Activated naive CD4-positive, alpha-beta T cell treated with anti-CD3 and anti-CD28 coated beads, Interleukin-2, amount 10 ng/mL, durations not matched to agents 7 days and 5 days (primary cell): ENCODE results near the gene ALDOB.

Experiments
- CTCF ChIA-PET: fragments of 350-600 bp; sonication (Branson Sonifier 250); formaldehyde crosslinking; loops from one replicate; lab custom pipeline; 2021; ENCODE audit warnings: antibody characterized with exemption; lab: Charles Lee
- DNase-seq: peaks from one replicate; pipeline ENCODE4 v3.0.0-alpha.2; 2020
- H3K27ac Mint-ChIP-seq: one replicate; pipeline ENCODE4 v1.8.0; 2021; ENCODE audit warnings: mild to moderate bottlenecking, moderate library complexity, mixed read lengths
- H3K27me3 Mint-ChIP-seq: one replicate; pipeline ENCODE4 v1.8.0; 2021; ENCODE audit warnings: mild to moderate bottlenecking, mixed read lengths
- H3K36me3 Mint-ChIP-seq: one replicate; pipeline ENCODE4 v1.8.0; 2021; ENCODE audit warnings: mixed read lengths
- H3K4me1 Mint-ChIP-seq: one replicate; pipeline ENCODE4 v1.8.0; 2021; ENCODE audit warnings: mixed read lengths
- H3K4me3 Mint-ChIP-seq: one replicate; pipeline ENCODE4 v1.8.0; 2021; ENCODE audit warnings: mild to moderate bottlenecking, moderate library complexity, mixed read lengths
- H3K9me3 Mint-ChIP-seq: one replicate; pipeline ENCODE4 v1.8.0; 2021; ENCODE audit warnings: mixed read lengths

ALDOB gene

DNA sequence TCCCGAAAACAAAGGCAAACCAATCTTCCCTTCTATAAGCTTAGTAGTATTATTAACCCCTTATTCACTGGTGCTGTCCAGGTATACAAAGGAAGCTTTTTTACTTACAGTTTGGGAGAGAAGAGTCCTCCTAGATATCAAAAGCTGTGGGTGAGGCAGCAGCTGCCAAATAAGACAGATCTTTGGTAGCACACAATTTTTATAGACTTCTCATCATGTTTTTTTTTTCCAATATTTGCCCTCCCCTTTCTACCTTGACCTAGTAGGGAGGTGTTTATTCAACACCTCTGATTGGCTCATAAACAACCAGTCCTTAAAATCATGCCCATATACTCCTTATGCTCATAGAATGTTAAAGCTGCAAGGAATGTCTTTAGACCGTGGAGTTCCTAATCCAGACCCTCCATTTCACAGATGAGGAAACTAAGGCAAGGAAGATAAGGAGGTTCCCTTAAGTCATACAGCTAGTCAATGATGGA lies at the start of gene ALDOB:
Gene ALDOB (minus strand): TSS at position 174 of the 479 bp plus-strand sequence. CDS start 4,887 bp downstream, outside the sequence.
- CTCF ChIA-PET: no interaction called here
- peaks cover 10% of the 10 kb centered on the region for H3K27me3 Mint-ChIP-seq
- no peak for DNase-seq

DNA sequence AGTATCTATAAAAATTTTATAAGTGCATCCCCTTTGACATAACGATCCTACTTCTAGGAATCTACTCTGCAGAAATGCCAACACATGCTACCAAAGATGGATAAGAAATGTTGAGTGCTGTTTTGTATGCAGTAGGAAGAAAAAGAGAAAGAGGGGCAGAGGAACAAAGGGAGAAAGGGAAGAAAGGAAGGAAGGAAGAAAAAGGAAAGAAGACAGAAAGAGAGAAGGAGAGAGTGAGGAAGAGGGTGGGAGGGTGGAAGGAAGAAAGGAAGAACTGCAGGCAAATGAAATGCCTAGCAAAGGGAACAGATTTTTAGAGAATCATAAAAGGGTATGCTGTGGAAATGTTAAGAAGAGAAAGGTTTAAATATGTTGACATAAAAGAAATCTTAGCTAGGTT lies 48.5 kb upstream of the ALDOB start:
- Mint-ChIP-seq H3K27me3 (peaks cover 53% of the 10 kb centered on the region), H3K4me1 (peaks cover 9% of the 10 kb centered on the region)

More for the DNA sequence above, at the start of gene ALDOB:
- Mint-ChIP-seq H3K4me3 (no peak within 1 kb of the TSS), H3K27ac (no peak within 1 kb of the TSS), H3K4me1 (no peaks in the 10 kb centered on the region), H3K9me3 (no peaks in the 10 kb centered on the region), H3K36me3 (no peaks in the 10 kb centered on the region)

DNA sequence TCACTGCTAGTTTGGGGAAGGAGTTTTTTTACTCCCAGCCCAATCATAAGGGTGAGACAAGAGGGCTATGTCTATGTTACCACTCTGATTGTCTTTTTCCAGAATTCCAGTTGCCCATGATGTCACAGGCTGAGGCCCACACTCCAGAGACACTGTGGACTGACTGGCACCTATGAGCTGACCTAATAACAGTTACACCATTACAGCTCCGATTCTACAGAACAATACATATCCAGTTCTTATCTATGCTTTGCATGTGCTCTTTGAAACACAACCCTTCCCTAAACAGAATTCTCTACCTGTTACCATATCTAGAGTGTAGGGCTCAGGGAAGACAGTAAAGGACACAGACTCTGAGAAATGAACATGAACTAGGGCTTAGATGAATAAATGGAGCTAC lies 45.7 kb upstream of the ALDOB start:
- no peak overlapping the region for H3K27ac Mint-ChIP-seq
- H3K36me3 Mint-ChIP-seq: no peaks in the 10 kb centered on the region
- DNase-seq: no peak
- no peaks in the 10 kb centered on the region for H3K4me1 Mint-ChIP-seq
- H3K27me3 Mint-ChIP-seq: peaks cover 33% of the 10 kb centered on the region
- CTCF ChIA-PET: interaction anchor here (1.3 kb wide), 1 partner anchor 12 kb away, joined by 3 read pairs; no protein-coding TSS in a partner anchor
- no peak overlapping the region for H3K4me3 Mint-ChIP-seq
- H3K9me3 Mint-ChIP-seq: no peaks in the 10 kb centered on the region

More for the DNA sequence above, 48.5 kb upstream of the ALDOB start:
- DNase-seq: no peak
- CTCF ChIA-PET: no interaction called here
- no peaks in the 10 kb centered on the region for H3K9me3 Mint-ChIP-seq
- no peak overlapping the region for H3K4me3 Mint-ChIP-seq
- H3K27ac Mint-ChIP-seq: no peak overlapping the region
- H3K36me3 Mint-ChIP-seq: no peaks in the 10 kb centered on the region

DNA sequence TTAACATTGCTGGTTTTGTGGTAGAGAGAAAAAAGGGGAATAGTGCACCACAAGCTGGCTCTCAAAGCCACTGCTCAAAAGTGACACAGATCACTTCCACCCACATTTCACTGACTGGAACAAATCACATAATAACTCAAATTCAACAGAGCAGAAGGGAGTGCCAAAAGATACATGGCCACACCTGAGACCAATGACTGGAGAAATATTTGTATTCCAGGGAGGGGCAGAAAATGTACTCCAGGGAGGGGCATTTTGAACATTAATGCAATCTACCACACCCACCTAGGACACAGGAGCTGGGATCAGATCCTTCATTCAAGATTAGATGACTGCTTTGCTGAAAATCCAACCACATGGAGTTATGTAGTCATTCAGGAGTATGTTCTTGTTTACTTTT lies 44.8 kb upstream of the ALDOB start:
- Mint-ChIP-seq H3K4me3 (no peak overlapping the region), H3K27me3 (peaks cover 24% of the 10 kb centered on the region), H3K36me3 (no peaks in the 10 kb centered on the region), H3K4me1 (no peaks in the 10 kb centered on the region), H3K27ac (no peak overlapping the region), H3K9me3 (no peaks in the 10 kb centered on the region)
- CTCF ChIA-PET: no interaction called here
- DNase-seq: no peak

- Mint-ChIP-seq H3K9me3 (no peaks in the 10 kb centered on the region), H3K27me3 (peaks cover 18% of the 10 kb centered on the region), H3K4me1 (no peaks in the 10 kb centered on the region), H3K36me3 (no peaks in the 10 kb centered on the region), H3K27ac (no peak overlapping the region), H3K4me3 (no peak overlapping the region)
- CTCF ChIA-PET: no interaction called here
- DNase-seq: no peak
These were observed 43.9 kb upstream of the ALDOB start for GRCh38 chr9:101479338-101480030.

DNA sequence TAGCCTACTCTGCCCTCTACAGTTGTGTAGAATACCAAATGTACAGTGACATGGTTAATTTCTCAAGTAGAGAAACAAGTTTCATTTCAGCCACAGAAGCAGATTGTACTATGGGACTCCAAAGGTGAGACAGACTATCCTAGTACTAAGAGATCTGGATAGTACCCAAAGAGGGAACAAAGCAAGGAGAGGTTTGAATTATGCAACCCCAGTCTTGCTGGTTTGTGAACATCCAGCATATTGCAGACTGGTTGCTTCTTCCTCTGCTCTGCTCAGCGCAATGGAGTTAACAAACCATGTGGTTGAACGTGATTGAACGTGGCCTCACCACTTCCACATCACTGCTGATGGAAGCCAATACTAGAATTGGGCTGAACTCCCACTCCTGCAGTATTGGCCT lies 43.3 kb upstream of the ALDOB start:
- Mint-ChIP-seq H3K27me3 (peaks cover 12% of the 10 kb centered on the region), H3K9me3 (no peaks in the 10 kb centered on the region), H3K36me3 (no peaks in the 10 kb centered on the region), H3K4me1 (no peaks in the 10 kb centered on the region), H3K27ac (no peak overlapping the region), H3K4me3 (no peak overlapping the region)
- no peak for DNase-seq
- CTCF ChIA-PET: no interaction called here

- Mint-ChIP-seq H3K9me3 (no peaks in the 10 kb centered on the region), H3K4me1 (no peaks in the 10 kb centered on the region), H3K27me3 (peaks cover 11% of the 10 kb centered on the region), H3K27ac (no peak overlapping the region), H3K4me3 (no peak overlapping the region), H3K36me3 (no peaks in the 10 kb centered on the region)
- CTCF ChIA-PET: no interaction called here
- no peak for DNase-seq
These were observed 42.9 kb upstream of the ALDOB start for GRCh38 chr9:101478444-101478843.

DNA sequence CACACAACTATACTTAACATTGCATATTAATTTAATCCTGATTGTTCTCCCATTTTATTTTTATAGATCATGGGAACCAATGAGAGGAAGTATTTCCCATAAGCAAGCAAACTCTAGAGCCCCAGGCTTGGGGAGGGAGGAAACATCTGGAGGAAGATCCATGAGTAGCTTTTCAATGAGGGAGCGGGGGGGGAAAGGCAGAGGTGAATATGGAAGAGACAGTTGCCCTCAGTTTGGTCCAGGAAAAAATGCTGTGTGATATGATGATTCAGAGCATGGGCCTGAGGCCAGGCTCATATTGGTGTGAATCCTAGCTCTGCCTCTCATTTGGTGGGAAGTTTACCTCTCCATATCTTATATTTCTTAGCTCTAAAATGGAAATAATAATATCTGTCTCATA lies 42.2 kb upstream of the ALDOB start:
- H3K27ac Mint-ChIP-seq: no peak overlapping the region
- H3K36me3 Mint-ChIP-seq: no peaks in the 10 kb centered on the region
- CTCF ChIA-PET: no interaction called here
- no peaks in the 10 kb centered on the region for H3K9me3 Mint-ChIP-seq
- no peak for DNase-seq
- peaks cover 11% of the 10 kb centered on the region for H3K27me3 Mint-ChIP-seq
- no peak overlapping the region for H3K4me3 Mint-ChIP-seq
- H3K4me1 Mint-ChIP-seq: no peaks in the 10 kb centered on the region

GRCh38 chr9:101477214-101477613 lies 41.6 kb upstream of the ALDOB start:
- DNase-seq: no peak
- Mint-ChIP-seq H3K4me3 (no peak overlapping the region), H3K27ac (no peak overlapping the region), H3K36me3 (no peaks in the 10 kb centered on the region), H3K9me3 (no peaks in the 10 kb centered on the region), H3K4me1 (no peaks in the 10 kb centered on the region), H3K27me3 (peaks cover 12% of the 10 kb centered on the region)
- CTCF ChIA-PET: no interaction called here

- Mint-ChIP-seq H3K36me3 (no peaks in the 10 kb centered on the region), H3K4me1 (no peaks in the 10 kb centered on the region), H3K27me3 (peaks cover 12% of the 10 kb centered on the region), H3K4me3 (no peak overlapping the region), H3K27ac (no peak overlapping the region), H3K9me3 (no peaks in the 10 kb centered on the region)
- DNase-seq: no peak
- CTCF ChIA-PET: no interaction called here
These were observed 41.1 kb upstream of the ALDOB start for GRCh38 chr9:101476576-101477208.

DNA sequence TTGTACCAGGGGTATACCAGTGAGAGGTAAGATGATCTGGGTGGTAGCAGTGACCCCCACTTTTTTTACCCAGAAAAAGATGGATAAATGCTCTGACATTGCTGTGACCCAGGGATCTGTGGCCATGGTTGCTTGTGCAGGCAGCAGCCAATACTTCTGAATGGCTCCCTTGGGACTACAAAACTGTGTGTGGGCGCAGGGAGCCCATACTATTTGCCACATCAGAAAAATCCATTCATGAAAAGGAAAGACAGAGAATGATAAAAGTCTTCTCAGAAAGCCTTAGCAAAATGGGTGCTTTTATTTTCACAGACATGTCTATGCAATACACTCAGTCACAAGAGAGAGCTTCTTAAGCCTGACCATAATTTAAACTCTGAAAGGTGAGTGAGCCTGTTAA lies 37.3 kb upstream of the ALDOB start:
- Mint-ChIP-seq H3K9me3 (no peaks in the 10 kb centered on the region), H3K27me3 (peaks cover 24% of the 10 kb centered on the region), H3K27ac (no peak overlapping the region), H3K4me3 (no peak overlapping the region), H3K36me3 (no peaks in the 10 kb centered on the region), H3K4me1 (no peaks in the 10 kb centered on the region)
- DNase-seq: no peak
- CTCF ChIA-PET: interaction anchor here (1.2 kb wide), 1 partner anchor 14 kb away, joined by 3 read pairs; no protein-coding TSS in a partner anchor

DNA sequence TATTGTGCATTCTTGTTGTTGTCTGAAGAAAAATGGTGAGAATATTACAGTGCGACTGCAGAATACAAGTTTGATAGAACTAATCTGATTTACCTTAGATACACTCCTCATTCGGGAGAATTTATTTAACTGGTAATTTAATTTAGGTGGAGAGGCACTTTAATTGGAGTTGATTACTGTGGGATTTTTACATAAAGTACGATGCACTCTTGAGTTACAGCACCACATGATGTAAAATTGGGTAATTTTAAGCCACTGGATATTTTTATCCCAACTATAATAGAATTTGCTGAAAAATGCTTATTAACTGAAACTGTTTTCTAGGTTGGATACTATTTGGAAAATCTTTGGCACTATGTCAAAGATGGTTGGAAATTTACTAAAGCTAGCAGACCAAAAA lies 35.4 kb upstream of the ALDOB start:
- peaks cover 24% of the 10 kb centered on the region for H3K27me3 Mint-ChIP-seq
- CTCF ChIA-PET: interaction anchor here (1.4 kb wide), 1 partner anchor 12 kb away, joined by 3 read pairs; no protein-coding TSS in a partner anchor
- no peak for DNase-seq

DNA sequence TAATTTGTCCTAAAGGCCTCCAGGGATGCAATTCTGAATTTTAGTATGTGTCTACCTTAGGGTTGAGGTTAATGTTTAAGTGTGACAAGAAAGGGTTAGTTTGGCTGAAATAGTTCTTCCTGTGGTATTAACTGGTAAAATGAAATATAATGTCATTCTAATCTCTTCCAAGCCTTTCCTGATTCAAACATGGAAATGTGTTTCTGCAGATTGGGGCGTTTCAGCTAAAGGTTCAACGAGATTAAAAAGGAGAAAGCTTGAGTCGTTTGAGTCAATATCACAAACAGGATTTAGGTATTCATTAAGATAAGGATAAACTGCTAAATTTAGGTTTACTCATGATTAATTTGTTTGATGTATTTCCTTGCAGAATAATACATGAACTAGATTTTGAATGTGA lies 34.4 kb upstream of the ALDOB start:
- Mint-ChIP-seq H3K36me3 (no peaks in the 10 kb centered on the region), H3K4me1 (no peaks in the 10 kb centered on the region), H3K27me3 (peaks cover 28% of the 10 kb centered on the region), H3K9me3 (no peaks in the 10 kb centered on the region), H3K27ac (no peak overlapping the region), H3K4me3 (no peak overlapping the region)
- CTCF ChIA-PET: interaction anchor here (1.4 kb wide), 1 partner anchor 11 kb away, joined by 3 read pairs; no protein-coding TSS in a partner anchor
- no peak for DNase-seq

More for the DNA sequence above, 35.4 kb upstream of the ALDOB start:
- Mint-ChIP-seq H3K36me3 (no peaks in the 10 kb centered on the region), H3K27ac (no peak overlapping the region), H3K9me3 (no peaks in the 10 kb centered on the region), H3K4me3 (no peak overlapping the region), H3K4me1 (no peaks in the 10 kb centered on the region)

- no peaks in the 10 kb centered on the region for H3K4me1 Mint-ChIP-seq
- peaks cover 30% of the 10 kb centered on the region for H3K27me3 Mint-ChIP-seq
- CTCF ChIA-PET: no interaction called here
- H3K9me3 Mint-ChIP-seq: no peaks in the 10 kb centered on the region
- DNase-seq: no peak
- H3K27ac Mint-ChIP-seq: no peak overlapping the region
- no peaks in the 10 kb centered on the region for H3K36me3 Mint-ChIP-seq
- no peak overlapping the region for H3K4me3 Mint-ChIP-seq
These were observed 33.5 kb upstream of the ALDOB start for GRCh38 chr9:101469026-101469425.

DNA sequence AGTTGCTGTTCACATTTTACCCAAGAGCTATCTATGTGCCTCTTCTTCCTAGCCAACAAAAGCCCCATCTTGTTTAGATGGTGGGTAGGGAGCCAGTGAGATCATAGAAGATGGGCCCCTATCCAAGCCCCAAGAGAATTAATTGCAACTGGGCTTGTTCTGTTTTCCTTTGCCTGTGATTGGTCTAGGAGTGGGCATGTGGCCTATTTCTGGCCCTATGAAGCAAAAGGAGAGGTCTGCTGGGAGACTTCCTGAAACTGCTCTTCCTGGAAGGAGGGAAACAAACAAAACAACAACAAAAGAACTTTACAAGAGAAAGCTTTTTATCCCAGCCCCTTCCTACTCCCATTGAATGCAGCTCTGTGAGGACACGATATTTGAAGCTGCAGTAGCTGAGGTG lies 32.5 kb upstream of the ALDOB start:
- Mint-ChIP-seq H3K27me3 (peaks cover 34% of the 10 kb centered on the region), H3K9me3 (no peaks in the 10 kb centered on the region), H3K4me1 (no peaks in the 10 kb centered on the region), H3K27ac (no peak overlapping the region), H3K4me3 (no peak overlapping the region), H3K36me3 (no peaks in the 10 kb centered on the region)
- CTCF ChIA-PET: interaction anchor here (0.8 to 2.5 kb wide), 2 partner anchors 9 to 62 kb away, joined by 3 to 10 read pairs; no protein-coding TSS in a partner anchor
- no peak for DNase-seq
